Spinal cord (tissue), 10 donors: ENCODE measurements around the gene FAM120A. TPM values are rescaled to one million over a fixed set of nuclear protein-coding genes. Genes with fewer than 3 reads are reported as not detected.

Experiments
- DNase-seq, 6 donors: peaks; one replicate each; pipeline versions ENCODE4 v3.0.0 to v3.0.0-alpha.2; 2013 to 2015; ENCODE audit warnings: low spot score in 6 of 6, low read depth in 4 of 6
- H3K27ac ChIP-seq: one replicate; pipeline ENCODE4 v1.5.1; 2013; ENCODE audit warnings: low read depth, low read length, control low read depth
- H3K27me3 ChIP-seq: one replicate; pipeline ENCODE4 v1.6.1; 2013; ENCODE audit warnings: low read length; ENCODE audit not compliant: control insufficient read depth, insufficient read depth
- H3K36me3 ChIP-seq: one replicate; pipeline ENCODE4 v1.6.1; 2013; ENCODE audit warnings: low read length; ENCODE audit not compliant: control insufficient read depth, insufficient read depth
- H3K4me1 ChIP-seq: one replicate; pipeline ENCODE4 v1.6.1; 2013; ENCODE audit warnings: low read length; ENCODE audit not compliant: control insufficient read depth, insufficient read depth
- H3K4me3 ChIP-seq: one replicate; pipeline ENCODE4 v1.5.1; 2013; ENCODE audit warnings: low read depth, low read length, control low read depth
- H3K9me3 ChIP-seq: one replicate; pipeline ENCODE4 v1.6.1; 2013; ENCODE audit warnings: low read length; ENCODE audit not compliant: control insufficient read depth, insufficient read depth
- WGBS: methylation state at CpG from one replicate; pipeline ENCODE4 v1.1.5; 2013; ENCODE audit warnings: missing lambda C conversion rate; ENCODE audit not compliant: insufficient coverage; 5-methylcytosine and 5-hydroxymethylcytosine counted together
- polyA plus RNA-seq, 2 donors: library from polyadenylated mRNA; unstranded; fragments of 120-200 nt; gene quantifications; one replicate each; pipeline ENCODE4 v1.2.1, GENCODE V29; 2013; ENCODE audit not compliant: insufficient read length in 2 of 2
- total RNA-seq, 2 donors: library from RNA; depleted of rRNA in 1 of 2; stranded (reverse); fragments of 120-200 nt in 1 of 2; fragments of >200 nt in 1 of 2; gene quantifications; one replicate each; pipeline versions ENCODE4 v1.2.3 to v1.2.4, GENCODE V29; 2013 to 2014
- donor health status: healthy.

FAM120A gene
- total and polyA plus RNA-seq, 4 donors, result 51.3 to 75.4 (median 63.4) TPM

- 79% methylated on average over 3 of the region's 4 CpGs for WGBS
- no peaks in the 10 kb centered on the region for H3K27me3 ChIP-seq
- H3K4me1 ChIP-seq, result no peaks in the 10 kb centered on the region
- H3K4me3 ChIP-seq, result no peak overlapping the region
- peaks cover 17% of the 10 kb centered on the region for H3K36me3 ChIP-seq
- H3K9me3 ChIP-seq, result no peaks in the 10 kb centered on the region
- peak in 1 of 6 donors; percentile 20 for DNase-seq
- no peak overlapping the region for H3K27ac ChIP-seq
Observed at GRCh38 chr9:93536167-93536566, 84.7 kb downstream of the FAM120A start.

GRCh38 chr9:93536874-93537273 is 85.4 kb downstream of the FAM120A start:
- 71% methylated on average over 6 of the region's 9 CpGs for WGBS
- H3K9me3 ChIP-seq, result no peaks in the 10 kb centered on the region
- no peaks in the 10 kb centered on the region for H3K4me1 ChIP-seq
- H3K36me3 ChIP-seq, result peaks cover 18% of the 10 kb centered on the region
- H3K4me3 ChIP-seq, result no peak overlapping the region
- H3K27ac ChIP-seq, result no peak overlapping the region
- H3K27me3 ChIP-seq, result no peaks in the 10 kb centered on the region
- DNase-seq, result no peak

- H3K27me3 ChIP-seq, result no peaks in the 10 kb centered on the region
- WGBS, result 94% methylated on average over 6 of the region's 8 CpGs
- H3K4me3 ChIP-seq, result no peak overlapping the region
- no peak for DNase-seq
- H3K4me1 ChIP-seq, result no peaks in the 10 kb centered on the region
- no peaks in the 10 kb centered on the region for H3K9me3 ChIP-seq
- no peak overlapping the region for H3K27ac ChIP-seq
- peaks cover 18% of the 10 kb centered on the region for H3K36me3 ChIP-seq
Observed at GRCh38 chr9:93540305-93540704, 88.8 kb downstream of the FAM120A start.

DNA sequence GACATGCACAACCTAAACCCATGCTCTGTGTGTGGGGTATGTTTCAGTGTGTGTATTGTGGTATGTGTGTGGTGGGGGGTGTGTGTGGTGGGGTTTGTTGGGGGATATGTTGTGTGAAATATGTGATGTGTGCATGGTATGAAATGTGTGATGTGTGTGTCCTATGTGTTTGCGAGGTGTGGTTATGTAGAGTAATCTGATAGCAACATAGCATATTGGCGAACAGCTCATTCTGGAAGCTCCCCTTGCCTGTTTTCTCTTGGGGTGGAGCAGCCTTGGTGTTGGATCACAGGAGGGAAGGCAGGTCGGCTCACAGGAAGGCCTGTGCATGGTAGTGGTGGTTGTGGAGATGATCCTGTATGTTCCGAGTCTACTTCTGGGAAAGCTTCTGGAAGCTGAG is 89.5 kb downstream of the FAM120A start:
- Histone ChIP-seq H3K36me3 (peaks cover 19% of the 10 kb centered on the region), H3K4me3 (no peak overlapping the region), H3K4me1 (no peaks in the 10 kb centered on the region), H3K27ac (no peak overlapping the region), H3K9me3 (no peaks in the 10 kb centered on the region), H3K27me3 (no peaks in the 10 kb centered on the region)
- WGBS, result 89% methylated on average over 3 of the region's 4 CpGs
- DNase-seq, result no peak

- no peak for DNase-seq
- 85% methylated on average over 5 of the region's 8 CpGs for WGBS
- Histone ChIP-seq H3K27ac (no peak overlapping the region), H3K4me1 (no peaks in the 10 kb centered on the region), H3K4me3 (no peak overlapping the region), H3K9me3 (no peaks in the 10 kb centered on the region), H3K27me3 (no peaks in the 10 kb centered on the region), H3K36me3 (peaks cover 24% of the 10 kb centered on the region)
Observed at GRCh38 chr9:93541581-93542349, 90.3 kb downstream of the FAM120A start.

DNA sequence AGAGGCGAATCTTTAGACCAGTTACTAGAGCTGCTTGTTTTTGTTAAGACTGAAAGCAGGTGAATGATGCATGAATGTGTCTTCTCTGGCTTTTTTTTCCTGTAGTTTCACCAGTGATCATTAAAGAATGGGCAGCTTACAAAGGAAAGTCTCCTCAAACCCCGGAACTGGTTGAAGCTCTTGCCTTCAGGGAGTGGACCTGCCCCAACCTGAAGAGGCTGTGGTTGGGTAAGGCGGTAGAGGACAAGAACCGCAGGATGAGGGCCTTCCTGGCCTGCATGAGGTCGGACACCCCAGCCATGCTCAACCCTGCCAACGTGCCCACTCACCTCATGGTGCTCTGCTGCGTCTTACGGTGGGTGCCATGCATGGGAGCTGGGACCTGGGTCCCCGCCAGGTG is 91.6 kb downstream of the FAM120A start:
- Histone ChIP-seq H3K4me3 (no peak overlapping the region), H3K27ac (no peak overlapping the region), H3K4me1 (no peaks in the 10 kb centered on the region), H3K9me3 (no peaks in the 10 kb centered on the region), H3K27me3 (no peaks in the 10 kb centered on the region), H3K36me3 (peaks cover 31% of the 10 kb centered on the region)
- DNase-seq, result no peak
- WGBS, result 100% methylated on average over 7 of the region's 9 CpGs

DNA sequence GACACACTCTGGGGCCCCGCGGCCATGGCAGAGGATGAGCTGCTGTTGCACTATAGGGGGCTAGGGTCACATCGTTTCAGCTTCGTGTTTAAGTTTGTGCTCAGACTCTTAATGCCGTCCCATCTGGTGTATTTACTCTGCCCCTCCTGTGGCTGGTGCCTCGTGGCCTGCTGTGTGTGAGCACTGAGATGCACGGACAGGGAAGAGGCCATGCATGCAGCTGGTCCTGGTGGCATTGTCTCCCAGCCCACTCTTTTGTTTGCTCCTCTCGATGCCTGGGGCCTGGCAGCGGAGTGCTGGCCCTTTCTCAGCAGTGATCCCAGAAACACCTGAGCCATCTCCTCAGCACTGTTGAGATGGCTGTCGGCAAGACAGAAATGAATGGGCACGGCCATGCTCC is 94.9 kb downstream of the FAM120A start:
- H3K4me1 ChIP-seq, result no peaks in the 10 kb centered on the region
- no peak for DNase-seq
- peaks cover 29% of the 10 kb centered on the region for H3K36me3 ChIP-seq
- no peak overlapping the region for H3K4me3 ChIP-seq
- H3K27me3 ChIP-seq, result no peaks in the 10 kb centered on the region
- no peaks in the 10 kb centered on the region for H3K9me3 ChIP-seq
- H3K27ac ChIP-seq, result no peak overlapping the region
- WGBS, result 59% methylated on average over 9 of the region's 11 CpGs

DNA sequence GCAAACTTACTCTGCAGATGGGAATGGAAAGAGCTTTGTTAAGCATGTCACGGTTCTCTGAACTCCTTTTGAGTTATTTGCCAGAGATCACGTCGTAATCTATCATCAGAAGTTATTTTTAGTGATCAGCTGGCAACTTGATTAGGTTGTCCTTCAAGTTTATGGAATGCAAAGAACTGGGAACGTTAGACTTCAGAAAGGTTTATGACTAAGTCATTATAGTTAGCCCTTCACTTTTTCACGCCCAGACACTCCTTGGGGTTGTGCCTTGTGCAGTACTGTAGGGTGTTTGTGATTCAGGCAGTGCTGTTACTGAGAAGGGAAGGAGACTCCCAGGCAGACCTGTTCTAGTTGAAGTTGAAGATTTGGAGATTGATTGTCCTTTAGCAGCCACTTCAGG is 98.1 kb downstream of the FAM120A start:
- no peak overlapping the region for H3K27ac ChIP-seq
- no peak for DNase-seq
- H3K4me1 ChIP-seq, result no peaks in the 10 kb centered on the region
- WGBS, result 72% methylated on average over 4 of the region's 5 CpGs
- H3K9me3 ChIP-seq, result no peaks in the 10 kb centered on the region
- peaks cover 28% of the 10 kb centered on the region for H3K36me3 ChIP-seq
- no peaks in the 10 kb centered on the region for H3K27me3 ChIP-seq
- H3K4me3 ChIP-seq, result no peak overlapping the region

- Histone ChIP-seq H3K27me3 (no peaks in the 10 kb centered on the region), H3K27ac (no peak overlapping the region), H3K4me1 (no peaks in the 10 kb centered on the region), H3K4me3 (no peak overlapping the region), H3K36me3 (peaks cover 22% of the 10 kb centered on the region), H3K9me3 (no peaks in the 10 kb centered on the region)
- WGBS, result no CpG with 5 or more reads among the region's 1 CpG
- DNase-seq, result no peak
Observed at GRCh38 chr9:93552923-93553322, 101.4 kb downstream of the FAM120A start.

DNA sequence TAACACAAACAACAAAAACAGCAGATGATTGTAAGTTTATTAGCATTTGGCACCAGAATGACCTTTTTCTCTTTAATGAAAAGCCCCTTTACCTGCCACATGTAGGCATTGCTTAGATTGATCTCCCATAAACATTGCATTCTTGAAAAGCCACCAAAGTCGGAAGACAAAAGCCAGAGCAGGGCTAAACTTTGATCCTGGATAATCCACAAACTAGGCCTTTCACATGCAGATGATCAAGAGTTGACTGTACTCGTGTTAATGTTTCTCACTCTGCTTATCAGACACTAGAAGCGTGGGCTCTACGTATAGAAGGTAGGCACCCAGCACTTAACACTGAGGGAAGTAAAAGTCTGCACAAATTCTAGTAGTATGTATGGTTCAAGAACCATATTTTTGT is 103.9 kb downstream of the FAM120A start:
- Histone ChIP-seq H3K36me3 (peaks cover 38% of the 10 kb centered on the region), H3K27ac (no peak overlapping the region), H3K9me3 (no peaks in the 10 kb centered on the region), H3K4me3 (no peak overlapping the region), H3K27me3 (no peaks in the 10 kb centered on the region), H3K4me1 (peaks cover 3% of the 10 kb centered on the region)
- DNase-seq, result no peak
- 56% methylated on average over 2 of the region's 4 CpGs for WGBS
